Calu3 (cell line): Measurements from ENCODE around the gene AREG. TPM values are rescaled to one million over a fixed set of nuclear protein-coding genes. Genes with fewer than 3 reads are reported as not detected.

ENCODE experiments used
- BruUV-seq: library from RNA; stranded (reverse); fragments of 400-500 nt; replicated peaks from 2 replicates; lab custom pipeline; 2021; lab: Mats Ljungman, UMichigan
- CTCF ChIA-PET: fragments of 300-600 bp; sonication (Branson Sonifier 250); formaldehyde crosslinking; loops from one replicate; lab custom pipeline; 2022; ENCODE audit warnings: antibody characterized with exemption; lab: Charles Lee
- DNase-seq: peaks from one replicate; pipeline ENCODE4 v3.0.0; 2022
- H3K27ac Mint-ChIP-seq: one replicate; pipeline ENCODE4 v1.8.0; 2022; ENCODE audit warnings: mixed read lengths; ENCODE audit not compliant: unreplicated experiment
- H3K27me3 Mint-ChIP-seq: one replicate; pipeline ENCODE4 v1.8.0; 2022; ENCODE audit warnings: mixed read lengths; ENCODE audit not compliant: unreplicated experiment
- H3K36me3 Mint-ChIP-seq: one replicate; pipeline ENCODE4 v1.8.0; 2022; ENCODE audit warnings: mild to moderate bottlenecking, moderate library complexity, mixed read lengths; ENCODE audit not compliant: insufficient read depth, unreplicated experiment
- H3K4me1 Mint-ChIP-seq: one replicate; pipeline ENCODE4 v1.8.0; 2022; ENCODE audit warnings: mild to moderate bottlenecking, low read depth, mixed read lengths; ENCODE audit not compliant: unreplicated experiment
- H3K4me3 Mint-ChIP-seq: one replicate; pipeline ENCODE4 v1.8.0; 2022; ENCODE audit warnings: mild to moderate bottlenecking, low read depth, moderate library complexity, mixed read lengths; ENCODE audit not compliant: unreplicated experiment
- H3K9me3 Mint-ChIP-seq: one replicate; pipeline ENCODE4 v1.8.0; 2022; ENCODE audit warnings: low read depth, mixed read lengths; ENCODE audit not compliant: unreplicated experiment
- intact Hi-C: fragments of 100-400 bp; cut with micrococcal nuclease; formaldehyde crosslinking; loops from one replicate; pipeline ENCODE4 v1.10.0; 2022; ENCODE audit not compliant: unreplicated experiment
- total RNA-seq: library from RNA; stranded (reverse); gene quantifications from 2 replicates; pipeline ENCODE4 v1.2.3, GENCODE V29; 2022
- TF ChIP-seq, protein P1 (sequence below): fragments of 200-600 bp; IDR thresholded peaks from one replicate; pipeline ENCODE4 v1.8.0; 2022; ENCODE audit warnings: antibody characterized with exemption; ENCODE audit not compliant: unreplicated experiment

Gene AREG
- total RNA-seq, 1 experiment from 2014 or later: 230 TPM

DNA sequence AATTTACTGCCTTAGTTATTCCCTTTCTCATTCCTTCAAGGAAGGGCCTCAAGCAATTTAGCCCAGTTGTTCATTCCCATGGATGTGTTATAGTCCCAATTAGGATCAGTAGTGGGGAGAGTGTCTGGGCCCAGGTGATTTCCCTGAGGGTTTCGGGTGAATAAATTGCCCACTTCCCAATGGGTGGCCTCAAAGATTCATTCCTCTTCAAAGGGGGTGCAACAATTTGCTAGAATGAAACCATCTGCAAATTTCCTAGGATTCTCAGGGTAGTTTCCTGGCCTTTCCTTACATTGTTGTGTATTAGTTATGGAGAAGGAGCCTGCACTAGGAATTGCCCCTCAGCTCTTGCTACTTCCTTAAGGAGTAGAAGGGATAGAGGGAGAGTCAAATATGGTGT is 6.3 kb upstream of the AREG start:
- no peak for DNase-seq
- BruUV-seq: no TSS peak
- intact Hi-C loops: no loop called here
- no peaks in the 10 kb centered on the region for H3K27me3 Mint-ChIP-seq
- no peaks in the 10 kb centered on the region for H3K9me3 Mint-ChIP-seq
- H3K36me3 Mint-ChIP-seq: no peaks in the 10 kb centered on the region
- H3K27ac Mint-ChIP-seq: no peak overlapping the region
- CTCF ChIA-PET: no interaction called here
- TF ChIP-seq, protein P1, sequence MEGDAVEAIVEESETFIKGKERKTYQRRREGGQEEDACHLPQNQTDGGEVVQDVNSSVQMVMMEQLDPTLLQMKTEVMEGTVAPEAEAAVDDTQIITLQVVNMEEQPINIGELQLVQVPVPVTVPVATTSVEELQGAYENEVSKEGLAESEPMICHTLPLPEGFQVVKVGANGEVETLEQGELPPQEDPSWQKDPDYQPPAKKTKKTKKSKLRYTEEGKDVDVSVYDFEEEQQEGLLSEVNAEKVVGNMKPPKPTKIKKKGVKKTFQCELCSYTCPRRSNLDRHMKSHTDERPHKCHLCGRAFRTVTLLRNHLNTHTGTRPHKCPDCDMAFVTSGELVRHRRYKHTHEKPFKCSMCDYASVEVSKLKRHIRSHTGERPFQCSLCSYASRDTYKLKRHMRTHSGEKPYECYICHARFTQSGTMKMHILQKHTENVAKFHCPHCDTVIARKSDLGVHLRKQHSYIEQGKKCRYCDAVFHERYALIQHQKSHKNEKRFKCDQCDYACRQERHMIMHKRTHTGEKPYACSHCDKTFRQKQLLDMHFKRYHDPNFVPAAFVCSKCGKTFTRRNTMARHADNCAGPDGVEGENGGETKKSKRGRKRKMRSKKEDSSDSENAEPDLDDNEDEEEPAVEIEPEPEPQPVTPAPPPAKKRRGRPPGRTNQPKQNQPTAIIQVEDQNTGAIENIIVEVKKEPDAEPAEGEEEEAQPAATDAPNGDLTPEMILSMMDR: no peak
- H3K4me3 Mint-ChIP-seq: no peak overlapping the region
- H3K4me1 Mint-ChIP-seq: peaks cover 8% of the 10 kb centered on the region

DNA sequence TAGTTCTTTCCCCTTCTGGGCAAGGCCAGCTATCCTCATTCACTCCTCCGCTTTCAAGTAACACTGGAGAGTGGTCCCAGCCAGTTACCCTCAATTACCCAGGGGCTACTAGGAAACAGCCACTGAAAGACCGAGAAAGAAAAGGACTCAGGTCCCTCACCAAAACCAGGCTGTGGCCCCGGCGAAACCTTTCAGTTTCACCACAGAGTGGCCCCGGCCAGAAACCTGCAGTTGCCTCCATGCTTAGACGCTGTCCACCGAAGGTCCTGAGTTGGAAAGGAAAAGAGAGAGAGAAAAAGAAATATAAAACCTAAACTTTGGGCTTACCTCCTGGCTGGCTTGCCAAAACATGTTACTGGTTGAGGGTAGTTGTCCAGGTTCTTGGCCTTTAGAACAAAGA is 5.0 kb upstream of the AREG start:
- no peaks in the 10 kb centered on the region for H3K27me3 Mint-ChIP-seq
- intact Hi-C loops: no loop called here
- BruUV-seq: no TSS peak

GRCh38 chr4:74440356-74440755 is 4.6 kb upstream of the AREG start:
- no peaks in the 10 kb centered on the region for H3K9me3 Mint-ChIP-seq
- CTCF ChIA-PET: no interaction called here
- H3K4me1 Mint-ChIP-seq: peaks cover 3% of the 10 kb centered on the region
- peaks cover 14% of the 10 kb centered on the region for H3K36me3 Mint-ChIP-seq
- BruUV-seq: no TSS peak
- DNase-seq: no peak
- H3K27me3 Mint-ChIP-seq: no peaks in the 10 kb centered on the region
- no peak overlapping the region for H3K4me3 Mint-ChIP-seq
- intact Hi-C loops: no loop called here
- TF ChIP-seq, protein P1: no peak
- no peak overlapping the region for H3K27ac Mint-ChIP-seq

More for the DNA sequence above, 5.0 kb upstream of the AREG start:
- TF ChIP-seq, protein P1: no peak
- Mint-ChIP-seq H3K27ac (no peak overlapping the region), H3K36me3 (peaks cover 10% of the 10 kb centered on the region), H3K9me3 (no peaks in the 10 kb centered on the region), H3K4me3 (no peak overlapping the region), H3K4me1 (peaks cover 7% of the 10 kb centered on the region)
- CTCF ChIA-PET: interaction anchor here (0.5 kb wide), 1 partner anchor 38 kb away, joined by 3 read pairs; no protein-coding TSS in a partner anchor
- no peak for DNase-seq

- Mint-ChIP-seq H3K9me3 (no peaks in the 10 kb centered on the region), H3K4me1 (no peaks in the 10 kb centered on the region), H3K27ac (no peak overlapping the region), H3K27me3 (no peaks in the 10 kb centered on the region), H3K36me3 (peaks cover 26% of the 10 kb centered on the region), H3K4me3 (no peak overlapping the region)
- TF ChIP-seq, protein P1: no peak
- no TSS peak for BruUV-seq
- CTCF ChIA-PET: no interaction called here
- intact Hi-C loops: no loop called here
- no peak for DNase-seq
Measured at GRCh38 chr4:74441744-74442143, 3.2 kb upstream of the AREG start.
